Breast epithelium (tissue), 3 donors: ENCODE data around the gene DSCAML1.

ENCODE experiments used
- CTCF ChIP-seq, 3 donors: fragments of 450-650 bp; IDR thresholded peaks; one replicate each; pipeline ENCODE4 v1.5.1; 2016 to 2017; ENCODE audit warnings: antibody characterized with exemption in 3 of 3, mild to moderate bottlenecking in 3 of 3, moderate library complexity in 3 of 3
- POLR2A ChIP-seq: fragments of 450-650 bp; IDR thresholded peaks from one replicate; pipeline ENCODE4 v1.6.1; 2016; ENCODE audit warnings: antibody characterized with exemption, mild to moderate bottlenecking, moderate library complexity
- POLR2AphosphoS5 ChIP-seq, 3 donors: sonication (generic); formaldehyde crosslinking; IDR thresholded peaks; one replicate each; pipeline ENCODE4 v1.6.1; 2017; ENCODE audit warnings: antibody characterized with exemption in 3 of 3

- TF ChIP-seq CTCF (IDR thresholded peaks at IDR 0.05): no peak
- TF ChIP-seq POLR2A: no peak
- no peak for TF ChIP-seq POLR2AphosphoS5 (IDR thresholded peaks at IDR 0.05)
Measured at GRCh38 chr11:117693344-117693743, 103.7 kb downstream of the DSCAML1 start.
